NCI-H774 (cell line): Measurements from ENCODE around the gene TAS2R9.
"Not testable (repeated sequence)": the region's sequence is repeated elsewhere in the genome, so short reads cannot be mapped to it uniquely, and the experiment has no call there.

Experiments used
- DNase-seq: peaks from one replicate; lab custom pipeline; 2025; lab: John Stamatoyannopoulos, UW

The TAS2R9 gene, protein sequence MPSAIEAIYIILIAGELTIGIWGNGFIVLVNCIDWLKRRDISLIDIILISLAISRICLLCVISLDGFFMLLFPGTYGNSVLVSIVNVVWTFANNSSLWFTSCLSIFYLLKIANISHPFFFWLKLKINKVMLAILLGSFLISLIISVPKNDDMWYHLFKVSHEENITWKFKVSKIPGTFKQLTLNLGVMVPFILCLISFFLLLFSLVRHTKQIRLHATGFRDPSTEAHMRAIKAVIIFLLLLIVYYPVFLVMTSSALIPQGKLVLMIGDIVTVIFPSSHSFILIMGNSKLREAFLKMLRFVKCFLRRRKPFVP

DNA sequence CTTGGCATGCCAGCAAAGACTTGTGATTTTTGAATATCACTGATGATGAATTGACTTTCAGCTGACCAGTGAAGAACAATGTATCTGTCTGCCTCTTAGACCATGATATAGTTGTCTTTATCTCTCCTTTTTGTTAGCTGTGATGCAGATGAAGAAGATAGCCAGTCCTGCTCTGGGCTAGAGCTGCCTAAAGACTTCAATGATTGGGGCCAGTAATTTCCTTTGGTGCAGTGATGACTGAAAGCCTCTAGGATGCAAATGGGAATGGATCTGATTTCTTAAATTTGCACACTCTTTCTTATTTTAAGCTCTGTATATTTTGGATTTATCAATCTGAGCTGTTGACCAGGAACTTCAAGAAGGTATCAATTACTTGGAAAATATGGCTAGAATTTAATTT, at the start of gene TAS2R9:
Gene TAS2R9, minus strand, starts transcription at position 101 of the 400 bp plus-strand sequence. Its CDS starts 93 bp downstream, at position 8.
- no peak for DNase-seq

DNA sequence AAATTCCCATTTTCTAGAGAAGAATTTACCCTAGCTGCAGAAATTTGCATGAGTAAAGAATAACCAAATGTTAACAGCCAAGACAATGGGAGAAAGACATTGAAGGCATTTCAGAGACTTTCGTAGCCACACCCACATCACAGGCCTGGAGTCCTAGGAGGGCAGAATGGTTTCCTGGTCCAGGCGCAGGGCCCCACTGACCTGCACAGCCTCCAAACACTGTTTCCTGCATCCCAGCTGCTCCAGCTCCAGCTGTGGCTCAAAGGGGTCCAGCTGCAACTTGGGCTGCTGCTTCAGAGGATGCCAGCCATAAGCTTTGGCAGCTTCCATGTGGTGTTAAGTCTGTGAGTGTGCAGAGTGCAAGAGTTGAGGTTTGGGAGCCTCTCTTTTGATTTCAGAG, 45.8 kb upstream of the TAS2R9 start:
- DNase-seq = no peak

DNA sequence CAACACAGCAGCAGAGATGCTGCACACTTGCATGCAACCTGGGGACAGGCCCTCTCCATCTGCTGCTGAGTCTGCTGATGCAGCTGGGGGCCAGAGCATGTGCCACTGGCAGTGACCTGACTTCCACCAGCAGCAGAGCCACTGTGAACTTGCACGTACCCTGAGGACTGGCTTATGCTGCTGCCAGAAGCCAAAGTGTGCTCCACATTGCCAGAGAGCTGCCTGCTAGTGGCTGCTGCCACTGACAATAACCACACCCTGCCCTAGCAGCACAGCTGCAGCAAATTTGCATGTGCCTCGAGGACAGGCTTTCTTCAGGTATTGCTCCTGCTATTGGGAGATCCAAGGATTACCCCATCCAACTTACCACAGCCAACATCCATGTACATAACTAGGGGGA, 43.8 kb upstream of the TAS2R9 start:
- no peak for DNase-seq

- no peak for DNase-seq
Observed at GRCh38 chr12:10851243-10851858, 41.4 kb upstream of the TAS2R9 start.

- no peak for DNase-seq
Observed at GRCh38 chr12:10849425-10849878, 39.5 kb upstream of the TAS2R9 start, which contains the start of gene PRR4. TSS of gene PRR4 (minus strand) at chr12:10849475. CDS start at chr12:10849437, 38 bp downstream.

GRCh38 chr12:10847744-10848143, 37.8 kb upstream of the TAS2R9 start:
- no peak for DNase-seq

- DNase-seq = no peak
Observed at GRCh38 chr12:10842862-10843261, 32.9 kb upstream of the TAS2R9 start.

DNA sequence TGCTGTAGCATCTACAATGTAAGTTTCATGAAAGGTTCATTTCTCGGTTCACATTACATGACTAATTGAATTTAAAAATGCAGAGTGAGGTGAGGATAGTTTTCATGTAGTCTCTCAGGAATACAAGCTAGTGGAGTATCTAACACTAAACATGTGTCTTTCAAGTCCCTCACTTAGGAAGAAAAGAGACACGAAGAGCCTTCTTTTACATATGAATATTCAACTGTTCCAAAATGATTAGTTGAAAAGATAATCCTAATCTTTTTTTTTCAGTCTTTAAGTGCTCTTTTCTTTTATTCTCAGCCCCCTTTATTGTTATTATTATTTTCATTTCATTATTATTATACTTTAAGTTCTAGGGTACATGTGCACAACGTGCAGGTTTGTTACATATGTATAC, 28.5 kb upstream of the TAS2R9 start:
- no peak for DNase-seq

DNA sequence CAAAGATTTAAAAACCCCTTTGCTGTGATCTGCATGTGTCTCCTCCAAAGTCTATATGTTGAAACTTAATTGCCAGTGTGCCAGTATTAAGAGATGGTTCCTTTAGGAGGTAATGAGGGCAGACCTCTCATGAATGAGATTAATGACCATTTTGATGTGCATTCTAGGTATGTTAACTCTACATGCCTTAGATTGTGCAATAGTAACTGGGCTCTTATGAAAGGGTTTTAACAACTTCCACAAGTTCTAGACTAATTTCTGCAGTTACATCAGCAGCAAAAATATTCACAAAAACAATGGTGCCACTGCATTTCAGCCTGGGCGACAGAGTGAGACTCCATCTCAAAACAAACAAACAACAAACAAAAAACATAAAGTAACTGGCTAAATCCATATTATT, 20.0 kb upstream of the TAS2R9 start:
- no peak for DNase-seq

GRCh38 chr12:10826258-10826657, 16.3 kb upstream of the TAS2R9 start, which contains the start of gene TAS2R10:
TSS of gene TAS2R10 (minus strand) at chr12:10826358. CDS start at chr12:10826269, 89 bp downstream.
- no peak for DNase-seq

DNA sequence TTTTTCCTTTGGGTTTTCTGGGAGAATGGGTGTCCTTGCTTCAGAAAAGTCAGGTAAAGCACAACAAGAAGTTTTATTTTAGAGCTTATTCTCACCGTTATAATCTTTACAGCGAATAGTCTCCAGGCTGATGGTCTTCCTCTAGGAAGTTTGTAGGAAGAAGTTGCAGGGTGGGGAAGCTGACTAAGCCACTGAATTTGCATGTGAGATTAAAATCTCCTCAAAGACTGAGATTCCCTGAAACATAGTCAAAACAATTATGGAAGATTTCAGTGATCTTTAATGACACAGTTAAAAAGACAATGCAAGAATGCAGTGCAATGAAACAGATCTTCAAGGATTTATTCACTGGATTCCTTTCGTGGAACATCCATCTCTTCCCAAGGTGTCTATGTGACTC, 15.0 kb upstream of the TAS2R9 start:
- no peak for DNase-seq

DNA sequence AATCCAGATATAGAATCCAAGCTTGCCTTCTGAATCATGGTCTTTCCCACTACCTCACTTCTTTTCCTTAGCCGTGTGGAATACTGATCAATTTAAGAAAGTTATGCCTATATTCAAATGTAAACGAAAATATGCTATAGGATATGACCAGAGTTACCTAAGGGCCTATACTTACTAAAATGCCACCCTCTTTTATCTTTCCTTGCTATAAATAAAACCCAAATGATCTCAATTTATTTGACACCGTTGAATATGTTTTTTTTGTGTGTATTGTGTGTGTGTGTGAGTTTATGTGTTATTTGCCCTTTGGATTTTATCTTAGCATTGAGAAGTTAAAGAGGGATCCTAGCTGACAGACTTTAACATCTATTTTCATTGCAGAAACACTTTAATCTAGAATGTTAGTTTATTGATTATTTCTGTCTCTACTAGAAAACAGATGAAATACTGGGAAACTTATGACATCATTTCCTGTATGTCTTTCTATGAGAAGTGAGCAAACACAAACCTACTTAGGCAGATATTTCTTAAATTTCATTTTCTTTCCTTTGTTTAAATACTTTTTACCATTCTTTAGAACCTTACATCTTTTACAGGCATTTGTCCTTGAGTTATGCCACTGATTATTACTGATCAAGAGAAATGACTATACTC, 2.0 kb upstream of the TAS2R9 start:
- no peak for DNase-seq

DNA sequence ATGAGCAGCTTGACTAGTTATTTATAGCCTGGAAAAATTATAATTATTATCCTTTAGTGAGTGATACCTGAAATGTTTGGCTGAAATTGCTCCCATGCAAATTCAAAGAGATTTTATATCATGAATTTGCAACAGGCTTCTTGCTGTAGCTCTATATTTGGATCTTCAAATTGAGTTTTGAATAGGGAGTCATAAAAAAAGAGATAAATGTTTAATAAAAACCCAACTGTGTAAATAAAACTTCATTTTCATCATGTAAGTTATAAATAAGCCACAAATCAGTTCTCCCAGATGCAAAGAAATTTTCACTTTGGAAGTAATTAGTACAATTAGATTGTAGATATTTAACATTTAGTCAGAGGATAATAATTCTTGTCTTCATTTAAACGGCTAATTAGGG, 2.8 kb downstream of the TAS2R9 start, which contains the start of gene TAS2R8:
Gene TAS2R8, minus strand, starts transcription at position 101 of the 400 bp plus-strand sequence. CDS start 306 bp downstream, outside the sequence.
- DNase-seq = no peak

DNA sequence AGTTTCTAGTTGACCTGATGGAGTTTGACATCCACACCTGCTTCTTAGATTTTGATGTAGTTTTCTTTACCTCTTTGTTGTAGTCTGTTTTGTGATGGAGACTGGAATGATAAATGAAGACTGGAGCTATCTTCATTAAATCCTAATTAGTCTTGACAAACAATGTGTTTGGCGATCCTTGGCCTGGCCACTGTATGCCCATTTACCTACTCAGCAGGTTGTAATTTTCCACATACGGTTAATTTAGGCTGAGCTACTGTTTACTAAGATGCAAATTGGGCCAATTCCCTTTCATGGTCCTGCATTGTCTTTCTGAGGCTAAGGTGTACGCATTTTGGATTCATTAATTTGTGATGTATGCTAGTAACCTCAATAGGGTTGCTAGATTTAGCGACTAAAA, 7.4 kb downstream of the TAS2R9 start, which contains the start of gene TAS2R7:
Gene TAS2R7, minus strand, starts transcription at position 41 of the 400 bp plus-strand sequence. CDS start 57 bp downstream, outside the sequence.
- DNase-seq = no peak

- DNase-seq = no peak
Observed at GRCh38 chr12:10801741-10802140, 8.2 kb downstream of the TAS2R9 start.

DNA sequence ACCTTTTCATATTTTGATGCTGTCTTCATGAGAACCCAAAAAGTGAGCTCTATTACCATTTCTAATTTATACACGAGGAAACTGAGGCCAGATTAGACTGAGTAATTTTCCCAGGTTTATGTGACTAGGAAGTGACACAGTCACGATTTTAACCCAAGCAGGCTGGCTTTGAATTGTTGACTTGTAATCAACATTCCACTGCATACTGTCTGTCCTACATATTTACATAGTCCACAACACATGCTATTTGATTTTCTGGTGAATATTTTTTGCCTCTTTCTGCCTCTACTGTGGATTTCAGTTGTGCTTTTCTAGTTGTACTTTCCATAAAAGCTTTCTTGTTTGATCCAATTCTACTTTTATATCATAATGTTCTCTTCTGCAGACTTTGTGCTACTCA, 15.7 kb downstream of the TAS2R9 start:
- DNase-seq = no peak

DNA sequence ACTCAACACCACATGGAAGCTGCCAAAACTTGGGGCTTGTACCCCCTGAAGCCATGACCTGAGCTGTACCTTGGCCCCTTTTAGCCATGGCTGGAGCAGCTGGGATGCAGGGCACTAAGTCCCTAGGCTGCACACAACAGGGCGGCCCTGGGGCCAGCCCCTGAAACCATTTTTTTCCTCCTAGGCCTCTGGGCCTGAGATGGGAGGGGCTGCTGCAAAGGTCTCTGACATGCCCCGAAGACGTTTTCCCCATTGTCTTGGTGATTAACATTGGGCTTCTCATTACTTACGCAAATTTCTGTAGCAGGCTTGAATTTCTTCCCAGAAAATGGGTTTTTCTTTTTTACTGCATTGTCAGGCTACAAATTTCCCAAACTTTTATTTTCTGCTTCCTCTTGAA, 18.2 kb downstream of the TAS2R9 start:
- DNase-seq = not testable (repeated sequence)

- DNase-seq = no peak
Observed at GRCh38 chr12:10783252-10783651, 26.7 kb downstream of the TAS2R9 start.

DNA sequence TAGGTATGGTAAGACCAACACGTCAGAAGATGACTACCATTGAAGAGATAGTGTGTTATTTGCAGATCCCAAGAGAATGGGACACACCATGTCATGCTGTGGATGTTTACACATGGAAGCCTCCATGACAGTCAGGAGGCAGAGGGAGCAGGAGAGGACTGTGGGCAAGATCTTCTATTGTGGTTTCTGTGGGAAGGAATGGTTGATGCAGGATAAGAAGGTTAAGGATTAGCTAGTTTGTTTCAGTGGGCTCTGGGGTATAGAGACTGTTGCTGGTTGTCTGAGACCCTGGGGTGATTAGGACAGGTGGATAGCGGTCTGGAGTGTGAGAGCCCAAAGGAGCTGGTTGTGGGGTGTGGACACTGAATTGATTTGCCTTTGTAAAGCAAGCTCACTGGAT, 30.9 kb downstream of the TAS2R9 start:
- no peak for DNase-seq

GRCh38 chr12:10771132-10771733, 38.7 kb downstream of the TAS2R9 start:
- no peak for DNase-seq

- DNase-seq = no peak
Observed at GRCh38 chr12:10759657-10760056, 50.3 kb downstream of the TAS2R9 start.
